ENCODE data around the gene FOXN3.
"Not testable (repeated sequence)": the region's sequence is repeated elsewhere in the genome, so short reads cannot be mapped to it uniquely, and the experiment has no call there.

Gene FOXN3

DNA sequence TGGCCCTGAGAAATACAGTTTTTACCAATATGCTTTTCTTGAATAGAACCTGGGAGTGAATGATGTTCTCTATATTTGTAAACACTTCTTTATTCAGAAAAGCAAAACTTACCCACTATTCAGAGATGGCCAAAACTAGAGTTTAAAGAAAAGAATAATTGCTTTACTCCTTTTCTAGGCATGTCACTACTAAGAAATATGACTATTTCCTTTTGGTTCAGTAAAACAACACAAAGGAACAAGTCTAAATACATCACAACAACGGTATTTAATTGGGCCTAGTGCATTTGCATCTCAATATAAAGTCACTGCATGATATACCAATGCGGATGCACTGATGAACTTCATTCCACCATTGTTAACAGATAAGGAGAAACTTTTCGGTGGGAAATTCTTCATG, 207.5 kb downstream of the FOXN3 start:
- in situ Hi-C loops (cut with HindIII; ENCODE audit: low pct_ligation_motif_present, low pct_unique_long_range_greater_than_20kb, low sequenced_read_pairs), result no loop called here
- DNase-seq, result no peak

DNA sequence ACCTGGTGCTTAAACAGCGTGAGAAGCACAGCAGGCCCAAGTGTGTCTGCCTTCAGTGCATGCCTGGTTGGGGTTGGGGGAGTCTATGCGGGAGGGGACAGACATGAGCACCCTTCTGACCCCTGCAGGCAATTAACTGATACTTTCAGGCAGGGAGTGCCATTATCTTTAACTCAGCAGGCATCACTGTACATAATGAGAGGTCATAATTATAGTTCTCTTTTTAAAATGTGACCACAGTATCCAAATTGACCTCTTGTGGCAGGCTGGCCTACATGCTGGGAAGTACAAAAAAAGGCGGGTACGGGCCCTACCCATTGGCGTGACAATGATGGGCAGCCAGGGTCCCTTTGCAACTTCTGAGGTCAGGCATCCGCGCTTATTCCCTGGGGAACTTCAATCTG, 209.1 kb downstream of the FOXN3 start:
- in situ Hi-C loops (cut with HindIII; ENCODE audit: low pct_ligation_motif_present, low pct_unique_long_range_greater_than_20kb, low sequenced_read_pairs), result no loop called here
- no peak for DNase-seq

DNA sequence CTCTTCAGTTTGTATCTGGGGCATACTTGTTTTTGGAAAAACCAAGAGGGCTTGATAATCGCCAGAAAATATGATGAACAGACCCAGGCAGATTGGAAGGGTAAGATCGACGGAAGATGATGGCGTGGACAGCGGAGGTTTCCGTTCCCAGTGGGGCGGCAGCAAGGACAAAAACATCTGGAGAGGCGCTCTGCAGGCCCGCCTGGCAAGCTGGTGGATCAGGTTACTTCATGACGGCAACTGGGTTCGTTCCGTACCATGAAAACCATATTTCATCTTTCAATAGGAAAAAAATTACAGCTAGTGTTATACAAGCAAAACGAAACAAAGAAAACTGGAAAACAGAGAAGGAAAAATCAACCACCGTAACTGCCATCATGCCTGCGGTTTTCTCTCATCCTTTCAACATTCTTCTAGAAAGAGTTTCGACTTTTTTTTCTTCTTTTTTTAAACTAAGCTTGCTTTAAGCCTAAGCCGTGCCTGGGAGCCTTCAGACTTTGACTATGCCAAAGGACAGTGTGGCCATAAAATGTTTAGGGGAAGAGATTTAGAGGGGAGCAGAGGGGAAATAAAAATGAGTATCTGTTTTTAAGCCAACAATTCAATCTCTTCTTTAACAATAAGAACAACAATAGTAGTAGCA, 210.5 kb downstream of the FOXN3 start:
- no peak for DNase-seq
- in situ Hi-C loops (cut with HindIII; ENCODE audit: low pct_ligation_motif_present, low pct_unique_long_range_greater_than_20kb, low sequenced_read_pairs), result no loop called here

DNA sequence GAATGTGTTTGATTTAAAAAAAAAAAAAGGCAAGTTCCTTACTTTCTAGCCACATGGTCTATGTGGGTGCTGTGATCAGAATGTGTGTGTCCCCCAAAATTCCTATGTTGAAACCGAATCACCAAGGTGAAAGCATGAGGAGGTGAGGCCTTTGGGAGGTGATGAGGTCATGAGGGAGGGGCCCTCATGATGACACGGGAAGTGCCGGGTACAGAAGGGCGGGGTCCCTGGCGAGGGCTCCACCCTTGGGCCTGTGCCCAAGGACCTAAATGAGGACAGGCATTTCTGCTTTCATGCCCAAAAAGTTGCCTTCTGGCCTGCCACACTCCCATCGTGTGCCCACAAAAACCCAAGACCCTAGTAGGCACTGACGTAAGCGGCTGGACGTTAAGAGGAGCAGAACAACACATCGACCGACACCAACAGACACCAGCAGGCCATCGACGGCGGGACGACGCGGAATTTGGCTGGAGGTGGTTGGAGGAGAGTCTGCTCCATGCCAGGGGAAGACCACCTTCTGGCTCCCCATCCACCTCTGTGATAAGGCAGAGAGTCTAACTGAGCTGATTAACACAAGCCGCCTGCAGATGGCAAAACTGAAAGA, 211.8 kb downstream of the FOXN3 start:
- no peak for DNase-seq
- in situ Hi-C loops (cut with HindIII; ENCODE audit: low pct_ligation_motif_present, low pct_unique_long_range_greater_than_20kb, low sequenced_read_pairs), result no loop called here

DNA sequence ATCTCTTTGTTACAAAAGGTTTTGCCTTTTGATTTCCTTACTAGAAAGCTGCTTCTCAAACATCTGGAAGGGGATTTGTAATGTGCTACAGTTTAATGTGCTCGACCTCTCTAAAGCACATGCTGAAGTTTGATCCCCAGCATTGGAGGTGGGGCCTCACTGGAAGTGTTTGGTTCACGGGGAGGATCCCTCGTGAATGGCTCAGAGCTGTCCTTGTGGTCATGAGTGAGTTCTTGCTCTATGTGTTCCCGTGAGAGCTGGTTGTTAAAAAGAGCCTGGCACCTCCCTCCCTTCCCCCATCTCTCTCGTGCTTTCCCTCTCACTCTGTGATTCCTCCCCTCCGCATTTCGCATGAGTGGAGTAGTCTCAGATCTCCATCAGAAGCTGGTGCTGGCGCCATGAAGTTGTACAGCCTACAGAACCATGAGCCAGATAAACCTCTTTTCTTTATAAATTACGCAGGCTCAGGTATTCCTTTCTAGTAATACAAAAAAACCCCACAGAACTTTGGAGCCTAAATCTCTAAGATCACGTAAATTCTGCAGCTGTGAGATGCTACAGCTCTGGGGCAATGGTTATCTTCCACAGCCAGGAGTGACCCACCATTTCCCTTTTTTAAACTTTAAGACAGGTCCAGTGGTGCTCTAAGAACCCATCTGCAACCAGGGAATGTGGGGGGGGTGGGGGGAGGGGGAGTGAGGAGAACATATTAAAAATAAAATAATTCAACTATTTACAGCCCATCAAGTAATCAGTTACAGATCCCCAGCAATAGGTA, 214.4 kb downstream of the FOXN3 start:
- no peak for DNase-seq
- in situ Hi-C loops (cut with HindIII; ENCODE audit: low pct_ligation_motif_present, low pct_unique_long_range_greater_than_20kb, low sequenced_read_pairs), result no loop called here

DNA sequence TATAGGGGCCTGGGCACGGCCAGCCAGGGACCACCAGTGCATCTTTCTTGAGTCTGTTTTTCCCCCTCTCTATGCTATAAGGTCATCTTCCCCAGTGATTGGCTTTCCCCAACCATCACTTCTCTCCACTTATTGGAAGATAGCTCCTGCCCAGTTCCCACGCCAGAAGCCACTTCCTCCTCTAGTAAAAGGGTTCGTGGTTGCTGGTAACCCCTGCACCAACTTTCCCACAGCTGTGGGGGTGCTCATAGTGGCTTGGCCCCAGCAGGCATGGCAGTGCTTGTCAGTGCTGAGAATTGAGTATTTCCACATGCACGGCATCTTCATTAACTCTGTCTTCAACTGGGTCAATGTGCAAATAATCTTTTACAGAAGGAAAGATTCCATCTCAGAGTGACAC, 215.4 kb downstream of the FOXN3 start:
- in situ Hi-C loops (cut with HindIII; ENCODE audit: low pct_ligation_motif_present, low pct_unique_long_range_greater_than_20kb, low sequenced_read_pairs), result no loop called here
- no peak for DNase-seq

DNA sequence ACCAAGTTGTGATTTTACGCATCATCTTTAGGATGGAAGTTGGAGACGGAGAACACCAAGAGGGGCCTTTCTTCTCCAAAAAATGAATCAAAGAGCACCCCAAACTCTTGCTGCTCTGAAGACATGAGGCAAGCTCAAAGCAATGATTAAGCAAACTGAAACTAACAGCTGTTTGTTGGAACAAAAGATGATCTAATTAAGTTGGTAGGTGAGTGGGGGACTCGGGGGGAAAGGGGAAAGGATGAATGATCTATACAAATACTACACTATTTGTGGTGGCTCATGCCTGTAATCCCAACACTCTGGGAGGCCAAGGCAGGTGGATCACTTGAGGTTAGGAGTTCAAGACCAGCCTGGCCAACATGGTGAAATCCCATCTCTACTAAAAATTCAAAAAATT, 217.7 kb downstream of the FOXN3 start:
- DNase-seq; in situ Hi-C loops (cut with HindIII; ENCODE audit: low pct_ligation_motif_present, low pct_unique_long_range_greater_than_20kb, low sequenced_read_pairs): not testable (repeated sequence)

DNA sequence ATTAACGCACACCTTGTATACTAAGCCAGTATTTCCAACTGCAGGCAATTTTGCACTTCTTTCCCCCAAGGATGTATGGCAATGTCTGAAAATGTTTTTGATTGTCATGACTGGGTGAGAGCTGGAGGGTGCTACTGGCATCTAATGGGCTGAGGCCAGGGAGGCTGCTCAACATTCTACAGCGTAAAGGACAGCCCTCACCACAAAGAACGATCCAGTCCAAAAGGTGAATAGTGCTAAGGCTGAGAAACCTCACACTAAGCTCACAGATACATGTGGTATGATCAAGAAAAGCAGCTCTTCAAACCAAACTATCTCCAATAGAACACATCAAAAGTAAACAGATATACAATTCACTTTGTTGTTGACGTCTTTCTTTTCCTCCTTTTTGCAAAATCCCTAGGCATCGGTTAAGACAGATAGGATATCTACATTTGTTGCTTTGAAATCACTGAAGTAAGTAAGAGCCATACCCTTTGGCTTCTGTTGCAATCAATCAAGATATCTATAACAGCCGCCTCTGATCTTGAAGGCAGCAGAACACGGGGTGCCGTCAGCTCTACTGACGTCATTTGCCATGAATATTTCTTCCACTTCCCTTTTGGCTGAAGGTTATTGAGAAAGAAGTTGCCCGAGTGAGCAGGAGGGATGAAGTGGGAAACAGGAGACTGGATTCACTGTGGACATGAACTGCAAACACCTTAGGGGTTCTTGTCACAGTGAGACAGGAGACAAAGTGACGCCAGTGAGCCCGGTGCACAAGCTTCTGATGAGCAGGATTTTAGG, 218.3 kb downstream of the FOXN3 start:
- in situ Hi-C loops (cut with HindIII; ENCODE audit: low pct_ligation_motif_present, low pct_unique_long_range_greater_than_20kb, low sequenced_read_pairs), result no loop called here
- no peak for DNase-seq

DNA sequence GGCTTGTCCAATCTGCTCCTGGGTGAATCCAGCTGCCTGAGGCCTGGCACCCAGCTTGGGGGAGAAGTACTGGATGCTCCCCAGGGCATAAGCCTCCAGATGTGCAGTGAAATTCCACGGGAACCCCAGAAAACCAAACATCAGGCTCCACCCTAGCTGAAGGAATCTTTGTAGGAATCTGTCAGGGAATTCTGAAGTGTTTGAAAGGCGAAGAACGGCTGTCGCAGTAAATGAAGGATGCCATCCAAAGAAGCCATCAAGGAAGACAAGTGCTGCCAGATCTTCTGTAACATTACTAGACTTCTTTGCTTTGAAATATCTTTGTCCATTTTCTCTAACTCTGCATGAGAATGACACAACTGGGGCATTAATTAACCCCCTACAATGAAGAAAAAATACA, 219.4 kb downstream of the FOXN3 start:
- in situ Hi-C loops (cut with HindIII; ENCODE audit: low pct_ligation_motif_present, low pct_unique_long_range_greater_than_20kb, low sequenced_read_pairs), result no loop called here
- DNase-seq, result no peak

DNA sequence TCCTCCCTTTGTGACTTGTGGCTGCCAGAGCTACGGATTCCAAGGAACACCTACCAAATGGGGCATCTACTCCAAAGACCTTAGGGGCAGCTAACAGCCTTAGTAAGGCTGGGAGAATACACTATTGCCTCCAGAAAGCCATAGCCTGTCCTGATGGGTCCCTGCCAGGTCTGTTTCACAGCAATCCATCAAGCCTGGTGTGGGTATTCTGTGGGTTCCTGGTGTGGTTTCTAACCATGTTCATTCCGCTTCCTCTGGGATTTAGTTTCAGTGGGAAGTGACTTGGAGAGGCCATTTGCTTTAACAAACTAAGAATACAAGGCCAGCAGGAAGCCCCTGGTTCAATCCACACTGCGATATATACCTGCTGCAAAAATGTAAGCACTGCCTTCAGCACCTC, 220.5 kb downstream of the FOXN3 start:
- in situ Hi-C loops (cut with HindIII; ENCODE audit: low pct_ligation_motif_present, low pct_unique_long_range_greater_than_20kb, low sequenced_read_pairs), result no loop called here
- DNase-seq, result no peak

DNA sequence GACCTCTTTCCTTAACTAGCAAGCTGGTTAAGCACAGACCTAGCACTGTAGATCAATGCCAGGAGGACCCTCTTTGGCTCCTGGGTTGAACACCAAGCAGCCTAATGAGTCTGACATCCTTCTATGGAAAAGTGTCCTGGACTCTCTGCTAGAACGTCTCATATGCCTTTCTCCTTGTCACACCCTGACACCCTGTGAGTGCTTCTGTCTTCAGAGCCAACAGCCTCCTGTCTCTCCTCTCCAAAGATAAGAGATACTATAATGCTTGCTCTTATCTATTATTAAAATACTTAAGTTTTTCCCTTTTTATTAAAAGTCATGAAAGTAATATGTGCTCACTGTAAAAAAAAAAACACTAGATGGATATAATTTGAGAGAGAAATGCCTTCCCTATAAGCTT, 222.7 kb downstream of the FOXN3 start:
- no peak for DNase-seq
- in situ Hi-C loops (cut with HindIII; ENCODE audit: low pct_ligation_motif_present, low pct_unique_long_range_greater_than_20kb, low sequenced_read_pairs), result no loop called here

DNA sequence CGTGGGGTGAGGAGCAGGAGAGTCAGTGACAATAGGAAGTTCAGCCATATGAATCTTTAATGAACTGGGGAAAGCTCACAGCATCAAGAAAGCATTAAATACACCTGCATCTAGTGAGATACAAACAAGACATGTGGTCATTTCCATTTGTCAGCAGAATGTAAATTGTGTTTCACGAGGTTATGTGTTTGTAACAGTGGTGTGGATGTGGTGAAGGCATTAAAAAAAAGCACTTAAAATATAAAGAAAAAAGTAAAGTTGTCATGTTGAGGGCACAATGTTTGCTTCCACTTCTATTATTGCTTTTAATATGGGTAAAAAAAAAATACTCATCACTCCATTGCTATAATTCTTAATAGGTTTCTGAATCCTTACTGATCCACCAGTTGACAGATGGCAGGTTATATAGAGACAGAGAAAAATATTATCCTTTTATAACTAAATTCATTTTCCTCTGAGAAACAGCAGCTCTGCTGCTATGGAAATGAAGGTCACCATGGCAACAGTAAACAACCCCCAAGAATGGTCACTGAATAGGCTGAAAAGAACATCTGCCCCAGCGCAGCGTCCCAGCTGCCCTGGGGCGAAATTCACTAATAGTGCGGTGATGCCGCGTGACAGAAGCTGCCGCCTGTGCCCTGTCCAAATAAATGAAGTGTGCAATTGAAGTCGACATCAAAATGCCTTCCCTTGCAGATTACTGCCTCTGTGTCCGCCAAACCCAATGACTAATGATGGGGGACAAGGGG, 226.1 kb downstream of the FOXN3 start:
- no peak for DNase-seq

DNA sequence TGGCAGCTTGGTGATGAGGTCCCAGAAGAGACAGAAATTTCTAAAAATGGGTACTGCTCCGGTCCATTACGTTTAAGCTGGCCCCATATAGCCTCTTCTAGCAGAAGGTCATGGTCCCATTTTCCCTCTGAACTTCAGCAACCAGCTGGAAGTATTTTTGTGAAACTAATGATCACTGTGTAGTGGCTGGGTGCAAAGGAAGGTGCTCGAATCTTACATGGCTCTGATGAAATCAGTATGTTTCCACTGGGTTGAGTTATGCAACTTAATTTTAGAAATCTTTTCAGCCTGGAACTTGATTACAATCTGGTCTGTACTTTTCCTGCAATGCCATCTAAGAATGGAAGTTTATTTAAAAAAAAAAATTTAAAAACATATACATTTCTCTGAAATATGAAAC, 228.5 kb downstream of the FOXN3 start:
- in situ Hi-C loops (cut with HindIII; ENCODE audit: low pct_ligation_motif_present, low pct_unique_long_range_greater_than_20kb, low sequenced_read_pairs), result no loop called here
- no peak for DNase-seq

More for the DNA sequence above, 226.1 kb downstream of the FOXN3 start:
- in situ Hi-C loops (cut with HindIII; ENCODE audit: low pct_ligation_motif_present, low pct_unique_long_range_greater_than_20kb, low sequenced_read_pairs), result no loop called here

DNA sequence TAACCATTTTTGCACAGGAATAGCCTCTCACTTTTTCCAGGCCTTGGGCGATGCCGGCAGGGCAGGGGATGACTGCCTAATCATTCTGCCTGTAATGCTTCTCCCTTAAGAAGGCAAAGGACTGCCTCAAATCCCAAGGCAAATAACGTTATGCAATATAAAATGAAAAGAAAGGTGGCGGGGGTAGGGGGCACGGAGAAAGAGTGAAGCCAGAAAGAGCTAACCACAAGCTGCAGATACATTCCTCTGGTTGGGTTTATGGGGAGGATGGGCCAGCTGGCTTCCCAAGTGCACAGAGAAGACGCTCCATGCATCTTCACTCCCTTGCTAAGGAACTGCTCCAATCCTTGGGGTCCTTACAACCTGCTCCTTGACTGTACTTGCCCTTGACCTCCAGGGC, 229.5 kb downstream of the FOXN3 start:
- DNase-seq, result no peak
- in situ Hi-C loops (cut with HindIII; ENCODE audit: low pct_ligation_motif_present, low pct_unique_long_range_greater_than_20kb, low sequenced_read_pairs), result no loop called here

DNA sequence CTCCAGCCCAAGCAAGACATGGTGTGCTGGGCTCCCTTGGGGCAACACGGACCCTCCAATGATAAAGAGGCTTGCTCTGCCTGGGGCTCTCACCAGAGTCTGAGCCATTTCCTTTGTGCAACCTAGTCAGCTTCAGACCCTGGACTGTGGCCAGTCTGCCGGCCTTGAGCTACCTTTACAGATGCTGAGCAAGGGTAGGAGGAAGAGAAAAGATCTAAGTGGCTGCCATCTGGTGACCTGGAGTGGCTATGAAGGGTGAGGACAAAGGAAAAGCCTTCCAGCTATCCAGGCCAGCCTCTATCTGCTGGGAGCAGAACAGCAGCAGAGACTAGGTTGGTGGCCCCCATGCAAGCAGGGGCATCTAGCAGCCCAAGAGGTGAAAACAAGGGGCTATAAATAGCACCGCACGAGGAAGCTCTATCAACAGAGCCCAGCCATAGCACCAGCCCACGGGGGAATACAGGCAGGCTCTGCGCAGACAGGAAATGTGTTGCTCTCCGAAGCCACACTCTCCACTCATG, 230.1 kb downstream of the FOXN3 start:
- no peak for DNase-seq
- in situ Hi-C loops (cut with HindIII; ENCODE audit: low pct_ligation_motif_present, low pct_unique_long_range_greater_than_20kb, low sequenced_read_pairs), result no loop called here

DNA sequence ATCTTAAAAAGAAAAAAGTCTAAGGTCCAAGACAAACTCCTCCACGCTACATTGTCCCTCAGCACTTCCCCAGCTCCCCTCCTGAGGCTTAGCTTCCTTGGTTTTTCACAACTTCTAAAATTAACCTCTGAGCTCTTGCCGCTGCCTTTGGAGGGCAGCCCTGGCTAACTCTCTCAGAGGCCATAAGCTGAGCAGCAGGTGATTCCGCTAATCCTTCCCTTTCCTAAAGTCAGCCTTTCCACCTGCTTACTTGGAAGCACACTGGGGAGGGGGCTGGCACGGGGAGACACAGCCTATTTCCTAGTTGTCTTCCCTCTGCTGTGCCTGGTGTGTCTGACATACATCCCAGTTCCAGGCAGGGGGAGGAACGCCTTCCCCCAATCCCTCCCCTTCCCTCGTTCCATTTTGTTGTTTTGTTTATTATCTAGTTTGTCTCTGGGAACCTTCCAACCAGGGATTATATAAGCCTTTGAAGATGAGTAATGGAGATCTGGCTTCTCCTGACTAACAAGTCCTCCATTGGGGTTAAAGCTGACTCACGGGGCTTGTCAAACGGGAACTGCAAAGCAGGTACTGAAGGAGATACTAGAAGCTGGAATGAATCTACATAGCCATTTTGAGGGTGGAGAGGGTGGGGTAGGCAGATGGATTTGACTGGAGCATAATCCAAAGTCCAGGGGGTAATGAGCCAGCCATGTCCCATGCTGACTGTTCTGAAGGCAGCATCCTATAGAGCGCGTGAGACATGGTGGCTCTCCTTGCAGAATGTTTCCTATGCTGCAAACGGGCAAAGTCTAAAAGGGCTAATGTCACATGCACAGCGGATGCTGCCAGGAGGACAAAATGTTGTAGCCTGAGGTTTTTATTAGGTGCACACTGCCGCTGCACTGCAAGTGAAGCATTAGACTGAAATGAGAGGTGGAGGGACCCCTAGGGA, 230.8 kb downstream of the FOXN3 start:
- no peak for DNase-seq
- in situ Hi-C loops (cut with HindIII; ENCODE audit: low pct_ligation_motif_present, low pct_unique_long_range_greater_than_20kb, low sequenced_read_pairs), result no loop called here

DNA sequence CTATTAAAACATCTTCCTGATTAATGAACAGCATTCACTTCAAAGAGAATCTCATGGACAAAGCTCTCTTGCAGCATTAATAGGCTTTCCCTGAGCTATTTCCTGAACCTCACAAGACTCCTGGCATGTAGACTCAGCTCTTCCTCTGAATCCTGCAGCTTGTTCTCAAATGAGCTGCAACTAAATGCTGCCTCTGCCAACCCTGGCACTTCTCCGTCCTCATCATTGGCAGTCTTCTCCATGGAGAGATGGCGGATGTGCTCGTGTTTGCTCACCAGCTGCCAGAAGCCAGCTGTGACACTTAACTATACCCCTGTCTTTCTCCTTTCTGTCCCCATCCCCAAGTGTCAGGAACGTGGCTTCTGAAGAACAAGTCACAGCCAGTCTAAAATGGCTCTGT, 232.1 kb downstream of the FOXN3 start:
- no peak for DNase-seq
- in situ Hi-C loops (cut with HindIII; ENCODE audit: low pct_ligation_motif_present, low pct_unique_long_range_greater_than_20kb, low sequenced_read_pairs), result no loop called here

Measured in ACHN (cell line).